ENCODE measurements around the gene TMTC1. TPM values are rescaled to one million over a fixed set of nuclear protein-coding genes. Genes with fewer than 3 reads are reported as not detected.
A peak's percentile ranks its signal among the peaks of the same experiment; 100 is the strongest.

TMTC1 gene
- total and polyA plus RNA-seq, 7 donors: 15.8 to 45.8 (median 30.4) TPM

DNA sequence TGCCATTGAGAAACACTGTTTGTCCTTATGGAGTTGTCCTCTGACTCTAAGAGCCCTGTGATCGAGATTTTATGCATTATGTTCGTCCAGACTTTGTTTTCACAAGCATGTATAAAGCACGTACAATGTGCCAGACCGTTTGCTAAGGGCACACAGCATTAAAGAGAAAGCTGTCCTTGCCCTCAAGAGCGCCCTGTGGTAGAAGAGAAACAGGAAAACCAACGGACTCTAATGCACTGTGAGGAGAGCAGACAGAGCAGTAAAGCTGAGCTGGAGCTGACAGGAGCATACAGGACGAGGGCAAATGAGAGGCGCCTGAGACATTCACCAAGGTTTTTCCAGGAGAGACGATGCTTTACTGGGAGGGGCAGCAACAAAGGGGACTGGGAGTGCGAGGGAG lies 220.1 kb downstream of the TMTC1 start:
- H3K27ac ChIP-seq: peak overlapping the region; percentile 52
- H3K9me3 ChIP-seq: no peaks in the 10 kb centered on the region
- peaks cover 34% of the 10 kb centered on the region for H3K4me1 ChIP-seq
- no peak for DNase-seq
- TF ChIP-seq, protein P1, sequence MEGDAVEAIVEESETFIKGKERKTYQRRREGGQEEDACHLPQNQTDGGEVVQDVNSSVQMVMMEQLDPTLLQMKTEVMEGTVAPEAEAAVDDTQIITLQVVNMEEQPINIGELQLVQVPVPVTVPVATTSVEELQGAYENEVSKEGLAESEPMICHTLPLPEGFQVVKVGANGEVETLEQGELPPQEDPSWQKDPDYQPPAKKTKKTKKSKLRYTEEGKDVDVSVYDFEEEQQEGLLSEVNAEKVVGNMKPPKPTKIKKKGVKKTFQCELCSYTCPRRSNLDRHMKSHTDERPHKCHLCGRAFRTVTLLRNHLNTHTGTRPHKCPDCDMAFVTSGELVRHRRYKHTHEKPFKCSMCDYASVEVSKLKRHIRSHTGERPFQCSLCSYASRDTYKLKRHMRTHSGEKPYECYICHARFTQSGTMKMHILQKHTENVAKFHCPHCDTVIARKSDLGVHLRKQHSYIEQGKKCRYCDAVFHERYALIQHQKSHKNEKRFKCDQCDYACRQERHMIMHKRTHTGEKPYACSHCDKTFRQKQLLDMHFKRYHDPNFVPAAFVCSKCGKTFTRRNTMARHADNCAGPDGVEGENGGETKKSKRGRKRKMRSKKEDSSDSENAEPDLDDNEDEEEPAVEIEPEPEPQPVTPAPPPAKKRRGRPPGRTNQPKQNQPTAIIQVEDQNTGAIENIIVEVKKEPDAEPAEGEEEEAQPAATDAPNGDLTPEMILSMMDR (IDR thresholded peaks at IDR 0.05): no peak
- intact Hi-C loops (cut with DNase I): no loop called here
- ATAC-seq: no peak
- H3K4me3 ChIP-seq: no peak overlapping the region
- H3K36me3 ChIP-seq (ENCODE audit: insufficient read depth in 1 of 2, low read depth in 1 of 2): peaks cover 0 to 11% of the 10 kb centered on the region in 2 donors
- no peaks in the 10 kb centered on the region for H3K27me3 ChIP-seq (ENCODE audit: insufficient read depth in 3 of 3, low read length in 2 of 3)
- 55 to 66% (median 60%) methylated on average over 10 of the region's 10 CpGs for WGBS, 3 donors

DNA sequence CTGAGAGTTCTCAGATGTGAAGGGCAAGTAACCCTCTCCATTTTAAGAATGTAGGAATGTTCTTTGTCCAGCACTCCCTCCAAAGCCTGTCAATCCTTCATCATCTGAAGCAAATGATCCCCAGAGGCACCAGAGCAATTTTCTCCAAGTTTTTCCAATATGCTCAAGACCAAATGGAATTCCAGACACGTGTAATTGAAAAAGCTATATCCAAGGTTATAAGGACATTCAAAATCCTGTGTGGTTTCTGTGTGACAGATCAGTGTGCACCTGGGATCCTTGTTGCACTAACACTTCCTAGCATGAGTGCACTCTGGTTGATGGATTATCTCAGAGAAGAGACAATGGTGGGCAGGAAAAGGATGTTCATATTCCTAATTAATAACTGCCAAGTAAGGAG lies 220.7 kb downstream of the TMTC1 start:
- intact Hi-C loops (cut with DNase I): no loop called here
- 21 to 46% (median 26%) methylated on average over 1 of the region's 1 CpG for WGBS, 3 donors
- TF ChIP-seq, protein P1 (IDR thresholded peaks at IDR 0.05): no peak
- H3K4me1 ChIP-seq: peaks cover 29% of the 10 kb centered on the region
- no peak overlapping the region for H3K4me3 ChIP-seq
- peaks cover 0 to 11% of the 10 kb centered on the region in 2 donors for H3K36me3 ChIP-seq (ENCODE audit: insufficient read depth in 1 of 2, low read depth in 1 of 2)
- H3K9me3 ChIP-seq: no peaks in the 10 kb centered on the region
- DNase-seq: no peak
- ATAC-seq: no peak
- peak overlapping the region; percentile 52 for H3K27ac ChIP-seq
- H3K27me3 ChIP-seq (ENCODE audit: insufficient read depth in 3 of 3, low read length in 2 of 3): no peaks in the 10 kb centered on the region

DNA sequence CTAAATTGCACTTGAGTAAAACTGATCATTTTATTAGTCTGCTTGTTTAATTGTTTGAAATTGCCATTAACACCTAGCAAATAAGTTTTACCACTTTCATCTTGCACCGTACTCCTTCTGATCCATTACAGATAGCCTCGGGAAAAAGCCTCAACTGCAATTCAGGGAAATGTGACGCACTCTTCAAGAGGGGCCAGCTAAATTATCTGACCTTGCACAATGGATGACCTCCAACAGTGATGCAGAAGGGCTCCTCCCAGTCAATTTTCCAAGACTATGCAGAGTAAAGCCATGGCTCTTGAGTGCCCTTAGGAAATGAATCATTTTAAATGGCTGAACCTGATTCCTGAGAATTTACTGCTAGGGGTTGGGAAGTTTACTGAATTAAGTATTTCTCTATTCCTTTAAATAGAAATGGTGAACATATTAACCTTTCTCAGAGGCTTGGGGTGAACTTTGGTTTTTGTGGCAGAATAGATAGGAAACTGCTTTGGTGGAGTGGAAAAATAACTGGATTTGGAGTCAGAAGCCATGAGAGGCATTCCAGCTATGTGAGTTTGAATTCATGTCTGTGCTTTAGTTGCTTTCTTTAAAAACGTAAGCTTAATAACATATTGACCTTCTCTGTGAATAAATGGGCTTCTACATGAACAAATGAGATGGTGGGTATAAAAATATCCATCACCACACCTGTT lies 221.5 kb downstream of the TMTC1 start:
- no peaks in the 10 kb centered on the region for H3K27me3 ChIP-seq (ENCODE audit: insufficient read depth in 3 of 3, low read length in 2 of 3)
- no peak overlapping the region for H3K4me3 ChIP-seq
- peaks cover 28% of the 10 kb centered on the region for H3K4me1 ChIP-seq
- no peaks in the 10 kb centered on the region for H3K9me3 ChIP-seq
- H3K27ac ChIP-seq: peak overlapping the region; percentile 52
- DNase-seq (no peak), ATAC-seq (peak; percentile 71 to 89 (median 83))
- H3K36me3 ChIP-seq (ENCODE audit: insufficient read depth in 1 of 2, low read depth in 1 of 2): peaks cover 0 to 13% of the 10 kb centered on the region in 2 donors
- intact Hi-C loops (cut with DNase I): no loop called here
- TF ChIP-seq, protein P1 (IDR thresholded peaks at IDR 0.05): no peak
- 32 to 50% (median 43%) methylated on average over 4 of the region's 4 CpGs for WGBS, 3 donors

DNA sequence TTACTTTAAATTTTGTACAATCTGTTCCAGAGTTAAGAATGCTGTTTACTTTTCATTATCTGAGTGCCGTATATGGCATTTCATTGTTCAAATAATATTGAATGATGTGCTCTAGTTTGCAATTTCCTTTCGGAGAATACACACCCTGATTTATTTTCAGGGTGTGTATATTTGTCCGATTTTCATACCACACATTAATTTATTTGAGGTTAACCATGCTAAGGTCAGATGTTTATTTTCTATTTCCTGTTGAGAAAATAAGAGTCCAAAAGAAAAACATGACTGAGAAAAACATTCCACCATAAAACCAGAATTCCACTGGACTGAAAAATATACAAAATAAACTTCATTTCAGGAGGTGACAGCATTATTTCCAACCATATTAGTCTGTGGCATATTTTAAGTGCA lies 222.1 kb downstream of the TMTC1 start:
- H3K27ac ChIP-seq: peak overlapping the region; percentile 52
- DNase-seq (no peak), ATAC-seq (peak in 1 of 4 donors; percentile 15)
- no peak overlapping the region for H3K4me3 ChIP-seq
- TF ChIP-seq, protein P1 (IDR thresholded peaks at IDR 0.05): no peak
- H3K4me1 ChIP-seq: peaks cover 28% of the 10 kb centered on the region
- intact Hi-C loops (cut with DNase I): no loop called here
- 53 to 60% (median 59%) methylated on average over 3 of the region's 3 CpGs for WGBS, 3 donors
- H3K27me3 ChIP-seq (ENCODE audit: insufficient read depth in 3 of 3, low read length in 2 of 3): no peaks in the 10 kb centered on the region
- no peaks in the 10 kb centered on the region for H3K9me3 ChIP-seq
- H3K36me3 ChIP-seq (ENCODE audit: insufficient read depth in 1 of 2, low read depth in 1 of 2): peaks cover 0 to 15% of the 10 kb centered on the region in 2 donors

Data from psoas muscle (tissue), 8 donors.